Mesendoderm (in vitro differentiated cells): ENCODE measurements around the gene WDR82.

Experiments
- DNase-seq: peaks from one replicate; pipeline ENCODE4 v3.0.0; 2013
- H2AK5ac ChIP-seq: 2 replicates; pipeline ENCODE4 v1.6.1; 2013; ENCODE audit warnings: low read length, inconsistent platforms
- H2BK120ac ChIP-seq: 2 replicates; pipeline ENCODE4 v1.6.1; 2013; ENCODE audit warnings: low read depth, mild to moderate bottlenecking, low read length, moderate library complexity, mixed read lengths
- H2BK15ac ChIP-seq: replicated peaks from 2 replicates; pipeline ENCODE4 v1.6.1; 2013; ENCODE audit warnings: low read depth, mild to moderate bottlenecking, moderate library complexity
- H2BK5ac ChIP-seq: 2 replicates; pipeline ENCODE4 v1.6.1; 2013; ENCODE audit warnings: low read length, inconsistent platforms
- H3K18ac ChIP-seq: 2 replicates; pipeline ENCODE4 v1.6.1; 2013; ENCODE audit warnings: mild to moderate bottlenecking, low read length, mixed read lengths
- H3K23ac ChIP-seq: one replicate; pipeline ENCODE4 v1.6.1; 2013; ENCODE audit warnings: low read length
- H3K27ac ChIP-seq: 2 replicates; pipeline ENCODE4 v1.5.1; 2013; ENCODE audit warnings: low read depth, mild to moderate bottlenecking, inconsistent platforms, low read length, moderate library complexity
- H3K27me3 ChIP-seq: 2 replicates; pipeline ENCODE4 v1.6.1; 2013; ENCODE audit warnings: low read length, control low read depth, mild to moderate bottlenecking, inconsistent platforms; ENCODE audit not compliant: insufficient read depth, poor library complexity
- H3K36me3 ChIP-seq: 2 replicates; pipeline ENCODE4 v1.6.1; 2013; ENCODE audit warnings: low read length, inconsistent platforms; ENCODE audit not compliant: control insufficient read depth, insufficient read depth
- H3K4ac ChIP-seq: one replicate; pipeline ENCODE4 v1.6.1; 2013; ENCODE audit warnings: low read depth, mild to moderate bottlenecking, low read length, moderate library complexity
- H3K4me1 ChIP-seq: 2 replicates; pipeline ENCODE4 v1.6.1; 2013; ENCODE audit warnings: low read depth, low read length, inconsistent platforms; ENCODE audit not compliant: control insufficient read depth
- H3K4me2 ChIP-seq: 2 replicates; pipeline ENCODE4 v1.6.1; 2013; ENCODE audit warnings: low read length
- H3K4me3 ChIP-seq: 2 replicates; pipeline ENCODE4 v1.5.1; 2013; ENCODE audit warnings: mild to moderate bottlenecking, low read length
- H3K56ac ChIP-seq: one replicate; pipeline ENCODE4 v1.6.1; 2013; ENCODE audit warnings: low read length
- H3K79me1 ChIP-seq: 2 replicates; pipeline ENCODE4 v1.6.1; 2013; ENCODE audit warnings: low read length, inconsistent platforms
- H3K79me2 ChIP-seq: 2 replicates; pipeline ENCODE4 v1.6.1; 2013; ENCODE audit warnings: mild to moderate bottlenecking, low read length; ENCODE audit not compliant: control insufficient read depth, insufficient read depth
- H3K9ac ChIP-seq: 2 replicates; pipeline ENCODE4 v1.6.1; 2013; ENCODE audit warnings: low read length, inconsistent platforms
- H4K5ac ChIP-seq: one replicate; pipeline ENCODE4 v1.6.1; 2013; ENCODE audit warnings: low read length
- H4K8ac ChIP-seq: one replicate; pipeline ENCODE4 v1.6.1; 2013; ENCODE audit warnings: low read depth, mild to moderate bottlenecking, control low read depth, low read length, moderate library complexity
- WGBS: extraction: QIAGEN DNeasy Blood & Tissue Kit; methylation state at CpG from one replicate; pipeline ENCODE4 v1.1.7; 2013; ENCODE audit warnings: low lambda C conversion rate, missing lambda C conversion rate; ENCODE audit not compliant: insufficient coverage; ENCODE audit errors: extremely low coverage; 5-methylcytosine and 5-hydroxymethylcytosine counted together

The WDR82 gene

DNA sequence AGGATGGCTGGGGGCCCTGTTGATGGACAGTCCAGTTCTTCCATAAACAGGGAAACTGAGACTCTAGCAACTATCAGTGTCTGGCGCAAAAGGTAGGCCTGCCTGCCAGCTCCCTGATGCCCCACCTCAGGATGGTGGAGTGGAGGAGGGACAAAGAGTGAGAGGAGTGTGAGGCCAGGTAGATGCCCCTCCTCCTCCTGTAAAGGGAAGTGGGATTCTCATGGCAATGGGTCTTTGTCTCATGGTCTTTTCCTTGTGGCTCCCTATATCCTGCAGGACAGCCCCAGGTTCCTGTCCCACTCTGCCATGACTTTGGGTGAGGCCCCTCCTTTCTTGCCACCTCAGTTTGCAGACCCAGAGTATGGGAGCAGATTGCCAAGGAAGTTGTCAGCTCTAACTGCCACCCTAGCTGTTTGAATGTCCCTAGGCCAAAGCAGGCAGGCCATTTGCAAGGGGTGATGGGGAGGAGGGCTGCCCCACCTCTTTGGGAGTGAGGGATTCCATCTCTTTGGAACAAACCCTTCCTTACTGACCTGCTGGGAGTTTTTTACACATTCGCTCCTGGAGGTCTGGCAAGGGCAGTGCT, 34.8 kb upstream of the WDR82 start:
- H3K18ac ChIP-seq: no peak overlapping the region
- no peak overlapping the region for H3K56ac ChIP-seq
- peak overlapping the region; percentile 24 for H3K23ac ChIP-seq
- no peak overlapping the region for H2BK5ac ChIP-seq
- no peak overlapping the region for H4K5ac ChIP-seq
- H3K79me2 ChIP-seq: no peaks in the 10 kb centered on the region
- no peak for DNase-seq
- no CpG with 5 or more reads among the region's 2 CpGs for WGBS
- no peaks in the 10 kb centered on the region for H3K79me1 ChIP-seq
- H2AK5ac ChIP-seq: no peak overlapping the region
- peaks cover 1% of the 10 kb centered on the region for H3K4me1 ChIP-seq
- H3K4me2 ChIP-seq: no peak overlapping the region
- no peak overlapping the region for H3K9ac ChIP-seq
- no peak overlapping the region for H3K4ac ChIP-seq
- H4K8ac ChIP-seq: no peak overlapping the region
- no peak overlapping the region for H3K27ac ChIP-seq
- no peak overlapping the region for H2BK120ac ChIP-seq
- H3K4me3 ChIP-seq: no peak overlapping the region
- no peaks in the 10 kb centered on the region for H3K27me3 ChIP-seq
- no peak overlapping the region for H2BK15ac ChIP-seq
- no peaks in the 10 kb centered on the region for H3K36me3 ChIP-seq

GRCh38 chr3:52311576-52312119, 33.2 kb upstream of the WDR82 start:
- H3K27ac ChIP-seq: no peak overlapping the region
- no peak overlapping the region for H2AK5ac ChIP-seq
- H3K56ac ChIP-seq: no peak overlapping the region
- H3K9ac ChIP-seq: no peak overlapping the region
- H3K18ac ChIP-seq: no peak overlapping the region
- WGBS: no CpG with 5 or more reads among the region's 9 CpGs
- H2BK15ac ChIP-seq: no peak overlapping the region
- DNase-seq: no peak
- no peak overlapping the region for H4K8ac ChIP-seq
- H2BK5ac ChIP-seq: no peak overlapping the region
- H3K79me1 ChIP-seq: no peaks in the 10 kb centered on the region
- H3K4me1 ChIP-seq: no peaks in the 10 kb centered on the region
- H2BK120ac ChIP-seq: no peak overlapping the region
- H3K79me2 ChIP-seq: no peaks in the 10 kb centered on the region
- no peak overlapping the region for H4K5ac ChIP-seq
- H3K4me3 ChIP-seq: no peak overlapping the region
- H3K23ac ChIP-seq: no peak overlapping the region
- H3K36me3 ChIP-seq: no peaks in the 10 kb centered on the region
- H3K4me2 ChIP-seq: no peak overlapping the region
- H3K4ac ChIP-seq: no peak overlapping the region
- no peaks in the 10 kb centered on the region for H3K27me3 ChIP-seq

DNA sequence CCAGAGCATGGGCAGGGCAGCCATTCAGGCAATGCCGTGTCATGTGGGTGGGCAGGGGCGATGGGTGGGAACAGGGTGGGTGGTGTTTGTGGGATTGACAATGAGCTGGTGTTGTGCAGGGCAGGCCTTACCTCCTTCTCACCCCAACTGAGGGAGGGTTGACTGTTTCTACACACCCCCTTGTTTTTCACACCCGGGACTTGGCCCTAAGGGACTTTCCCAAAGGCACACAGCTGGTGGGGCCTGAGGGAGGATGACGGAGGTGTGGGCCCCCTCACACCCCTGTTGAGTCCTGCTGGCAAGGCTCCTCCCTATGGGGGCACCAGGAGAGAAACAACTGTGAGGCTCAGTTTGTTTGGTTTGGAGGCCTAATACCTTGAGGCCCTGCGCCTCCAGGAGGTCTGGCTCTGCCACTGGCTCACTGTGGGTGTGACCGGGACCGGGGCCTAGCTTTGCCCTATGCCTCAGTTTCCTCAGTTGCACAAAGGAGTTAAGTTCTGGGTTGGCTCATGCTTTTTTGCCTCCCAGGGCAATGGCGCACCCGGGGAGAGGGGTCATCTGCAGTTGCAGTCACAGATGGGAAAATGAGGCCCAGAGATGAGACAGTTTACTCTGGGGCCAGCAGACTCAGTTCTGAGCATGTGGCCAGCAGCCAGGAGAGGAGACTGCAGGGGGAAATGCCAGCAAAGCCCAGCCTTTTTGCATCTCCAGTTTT, 32.6 kb upstream of the WDR82 start:
- H3K79me2 ChIP-seq: no peaks in the 10 kb centered on the region
- H2BK120ac ChIP-seq: no peak overlapping the region
- no peaks in the 10 kb centered on the region for H3K4me1 ChIP-seq
- DNase-seq: no peak
- H3K18ac ChIP-seq: no peak overlapping the region
- no peaks in the 10 kb centered on the region for H3K27me3 ChIP-seq
- H3K27ac ChIP-seq: peak overlapping the region; percentile 69
- no peak overlapping the region for H3K4me2 ChIP-seq
- no peak overlapping the region for H3K56ac ChIP-seq
- H3K36me3 ChIP-seq: no peaks in the 10 kb centered on the region
- no CpG with 5 or more reads among the region's 9 CpGs for WGBS
- no peak overlapping the region for H3K23ac ChIP-seq
- H4K5ac ChIP-seq: no peak overlapping the region
- no peak overlapping the region for H2BK5ac ChIP-seq
- H3K4me3 ChIP-seq: no peak overlapping the region
- no peak overlapping the region for H3K4ac ChIP-seq
- no peaks in the 10 kb centered on the region for H3K79me1 ChIP-seq
- H3K9ac ChIP-seq: no peak overlapping the region
- no peak overlapping the region for H2AK5ac ChIP-seq
- H2BK15ac ChIP-seq: no peak overlapping the region
- no peak overlapping the region for H4K8ac ChIP-seq

DNA sequence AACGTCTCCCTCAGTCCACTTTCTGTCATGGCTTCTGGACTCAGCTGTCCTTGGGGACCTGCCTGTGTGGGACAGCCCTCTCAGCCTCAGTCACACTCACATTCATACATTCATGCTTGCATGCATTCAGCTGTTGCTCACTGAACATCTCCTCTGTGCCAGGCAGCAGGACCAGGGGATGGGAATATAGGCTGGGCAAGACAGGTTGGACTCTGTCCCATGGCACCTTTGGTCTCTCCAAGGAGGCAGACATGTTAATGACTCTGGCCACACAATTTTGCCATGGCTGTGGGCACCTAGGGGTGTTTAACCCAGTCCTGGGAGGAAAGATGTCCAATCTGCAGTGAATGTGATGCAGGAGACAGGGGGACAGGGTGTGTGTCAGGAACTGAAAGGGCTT, 29.9 kb upstream of the WDR82 start:
- Histone ChIP-seq H2BK5ac (no peak overlapping the region), H3K36me3 (no peaks in the 10 kb centered on the region), H3K79me1 (no peaks in the 10 kb centered on the region), H4K8ac (no peak overlapping the region), H4K5ac (no peak overlapping the region), H3K79me2 (no peaks in the 10 kb centered on the region), H3K27me3 (no peaks in the 10 kb centered on the region), H3K56ac (no peak overlapping the region), H3K18ac (no peak overlapping the region), H2AK5ac (no peak overlapping the region), H3K4ac (no peak overlapping the region), H3K4me3 (no peak overlapping the region), H3K4me2 (no peak overlapping the region), H3K9ac (no peak overlapping the region), H3K4me1 (no peaks in the 10 kb centered on the region), H2BK120ac (no peak overlapping the region), H2BK15ac (no peak overlapping the region), H3K23ac (no peak overlapping the region), H3K27ac (no peak overlapping the region)
- WGBS: no CpG with 5 or more reads among the region's 1 CpG
- DNase-seq: no peak

DNA sequence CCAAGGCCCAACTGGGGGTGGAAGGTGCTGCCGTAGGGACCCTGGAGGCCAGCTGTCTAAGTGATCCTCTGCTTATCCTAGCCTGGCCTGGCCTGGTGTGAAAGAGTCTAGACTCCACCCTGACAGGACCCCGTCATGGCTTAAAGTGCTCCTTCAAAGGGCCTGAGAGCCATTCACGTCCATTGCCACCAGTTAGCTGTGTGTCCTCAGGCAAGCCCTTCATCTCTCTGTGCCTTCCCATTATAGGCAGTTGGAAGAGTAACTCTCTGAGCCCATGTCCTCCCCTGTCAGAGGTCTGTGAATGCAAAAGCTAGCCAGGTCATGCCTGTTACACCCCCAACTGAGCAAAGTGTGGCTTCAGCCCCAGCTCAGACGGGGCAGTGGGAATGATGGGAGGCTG, 28.5 kb upstream of the WDR82 start:
- Histone ChIP-seq H2BK120ac (no peak overlapping the region), H4K5ac (no peak overlapping the region), H2BK15ac (no peak overlapping the region), H2AK5ac (no peak overlapping the region), H3K23ac (no peak overlapping the region), H3K79me1 (no peaks in the 10 kb centered on the region), H4K8ac (no peak overlapping the region), H3K9ac (no peak overlapping the region), H3K4me1 (no peaks in the 10 kb centered on the region), H3K18ac (no peak overlapping the region), H3K4ac (no peak overlapping the region), H3K36me3 (no peaks in the 10 kb centered on the region), H3K27me3 (no peaks in the 10 kb centered on the region), H3K56ac (no peak overlapping the region), H3K27ac (no peak overlapping the region), H2BK5ac (no peak overlapping the region), H3K4me2 (no peak overlapping the region), H3K4me3 (no peak overlapping the region), H3K79me2 (no peaks in the 10 kb centered on the region)
- no CpG with 5 or more reads among the region's 4 CpGs for WGBS
- DNase-seq: no peak
